ENCODE measurements around the gene UBE2E1.

UBE2E1 gene

DNA sequence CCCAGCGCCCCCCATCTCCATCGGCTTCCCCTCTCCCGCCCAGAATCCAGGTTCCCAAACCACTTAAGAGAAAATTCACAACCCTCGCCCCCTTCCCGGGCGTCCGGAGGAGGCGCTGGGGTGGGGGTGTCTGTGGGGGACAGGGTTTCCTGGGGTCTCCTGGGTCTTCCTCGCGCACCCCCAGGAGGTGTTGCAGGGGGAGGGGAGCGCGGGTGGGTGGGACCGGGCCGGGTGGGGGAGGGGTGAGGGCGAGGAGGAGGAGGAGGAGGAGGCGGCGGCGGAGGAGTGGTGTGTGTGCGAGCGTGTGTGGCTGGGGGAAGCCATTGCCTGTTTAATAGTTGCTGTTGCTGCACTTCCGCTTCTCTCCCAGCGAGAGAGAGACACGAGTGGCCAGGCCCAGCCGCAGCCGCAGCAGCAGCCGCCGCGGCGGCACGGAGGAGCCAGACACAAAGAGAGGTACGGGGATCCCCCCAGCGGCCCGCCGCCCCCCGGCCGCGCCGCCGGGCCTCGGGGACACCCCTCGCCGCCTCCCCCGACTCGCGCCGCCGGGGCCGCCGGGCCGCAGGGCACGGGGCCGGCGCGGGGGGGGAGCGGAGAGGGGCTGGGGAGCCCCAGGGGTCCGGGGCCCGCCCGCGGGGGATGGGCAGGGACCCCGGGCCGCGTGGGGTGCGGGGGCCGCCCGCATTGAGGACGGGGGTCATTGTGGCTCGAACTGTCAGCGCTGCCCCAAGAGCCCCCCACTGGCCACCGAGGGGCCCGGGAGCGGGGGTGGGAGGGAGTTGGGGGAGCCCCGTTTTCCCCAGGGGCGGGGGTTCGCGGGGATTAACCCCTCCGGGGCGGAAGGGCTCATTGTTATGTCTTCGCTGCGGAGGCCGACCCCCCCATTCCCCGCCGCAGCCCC is at the start of gene UBE2E1:
Gene UBE2E1 (plus strand): TSS at position 323 of the 901 bp plus-strand sequence. CDS start 1,315 bp downstream, outside the sequence.
- Mint-ChIP-seq H3K27me3 (peaks cover 18% of the 10 kb centered on the region), H3K9me3 (no peaks in the 10 kb centered on the region), H3K27ac (peak within 1 kb of the TSS; percentile 99), H3K4me1 (peaks cover 44% of the 10 kb centered on the region), H3K4me3 (peak within 1 kb of the TSS; percentile 92 to 97)
- DNase-seq (peak; percentile 69 to 73), ATAC-seq (peak; percentile 77)

DNA sequence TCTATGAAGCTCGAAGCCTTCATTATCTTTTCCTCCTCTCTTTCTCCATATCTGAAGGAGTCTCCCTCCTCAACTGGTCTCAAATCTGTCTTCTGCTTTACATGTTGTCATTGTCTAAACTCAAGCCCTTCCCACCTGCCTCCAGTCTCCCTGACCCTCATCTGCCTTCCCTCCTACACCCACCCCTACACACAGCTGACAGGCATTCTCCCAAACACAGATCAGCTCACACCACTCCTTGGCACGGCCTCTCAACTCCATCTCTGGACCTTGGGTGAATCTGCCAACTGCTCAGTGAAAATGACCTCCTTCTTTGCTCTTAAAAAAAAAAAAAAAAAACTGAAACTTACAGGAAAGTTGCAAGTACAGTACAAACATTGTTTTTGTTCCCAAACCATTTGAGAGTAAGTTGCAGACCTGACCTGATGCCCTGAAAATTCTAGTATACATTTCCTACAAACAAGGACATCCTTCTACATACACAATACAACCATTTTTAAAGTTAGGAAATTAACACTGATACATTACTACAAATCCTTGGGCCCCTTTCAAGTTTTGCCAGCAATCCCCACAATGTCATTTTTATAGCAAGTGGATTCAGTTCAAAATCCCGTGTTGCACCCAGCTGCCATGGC is 49.4 kb upstream of the UBE2E1 start:
- ATAC-seq (no peak), DNase-seq (no peak)
- Mint-ChIP-seq H3K9me3 (no peaks in the 10 kb centered on the region), H3K4me1 (peaks cover 13% of the 10 kb centered on the region), H3K4me3 (no peak overlapping the region), H3K27me3 (peaks cover 6% of the 10 kb centered on the region), H3K27ac (no peak overlapping the region)

DNA sequence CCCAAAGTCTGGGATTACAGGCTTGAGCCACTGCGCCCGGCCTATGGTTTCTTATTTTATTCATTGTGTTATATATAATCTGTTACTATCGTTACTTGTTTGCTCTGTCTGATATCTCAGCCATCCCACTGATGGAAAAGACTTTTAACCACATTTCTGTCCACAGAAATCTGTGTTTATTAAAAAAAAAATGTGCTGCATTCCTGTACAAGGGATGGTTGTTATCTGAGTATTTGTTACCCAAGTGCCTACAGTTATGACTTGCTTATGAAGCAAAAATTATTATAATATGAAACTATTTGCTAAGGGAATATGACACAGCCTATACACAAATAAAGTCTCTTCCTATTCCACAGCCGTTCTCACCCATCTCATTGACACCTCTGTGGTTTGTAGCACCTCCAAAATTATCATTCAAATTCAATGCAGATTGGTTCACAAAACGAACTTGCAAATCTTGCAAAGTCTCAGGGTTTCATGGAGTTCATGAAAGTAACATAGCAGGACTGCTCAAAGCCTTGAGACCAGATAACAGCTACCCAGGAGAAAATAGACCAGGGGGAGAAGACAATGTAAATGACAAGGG is 47.4 kb upstream of the UBE2E1 start:
- Mint-ChIP-seq H3K27ac (no peak overlapping the region), H3K4me3 (no peak overlapping the region), H3K27me3 (peaks cover 5% of the 10 kb centered on the region), H3K4me1 (peaks cover 33% of the 10 kb centered on the region), H3K9me3 (no peaks in the 10 kb centered on the region)
- ATAC-seq (no peak), DNase-seq (no peak)

DNA sequence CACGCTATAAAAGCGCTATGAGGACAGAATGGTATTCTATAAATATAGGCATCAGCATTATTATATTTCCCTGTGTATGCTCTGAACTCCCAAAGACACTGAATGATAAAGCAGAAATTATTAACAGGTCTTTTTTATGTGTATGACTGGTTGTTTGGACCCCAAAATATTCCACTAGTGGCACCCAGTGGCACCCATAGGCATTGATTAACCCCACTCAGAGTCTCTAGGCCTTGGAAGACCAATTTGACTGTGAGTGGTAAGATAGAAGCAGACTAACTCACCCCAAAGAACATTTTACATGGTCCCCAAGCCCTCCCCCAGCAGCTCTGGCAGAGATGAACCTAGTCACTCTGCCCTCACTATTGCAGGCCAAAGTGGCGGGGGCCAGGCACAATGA is 45.4 kb upstream of the UBE2E1 start:
- Mint-ChIP-seq H3K9me3 (no peaks in the 10 kb centered on the region), H3K4me3 (peak overlapping the region in 1 of 2 donors; percentile 48), H3K27me3 (peaks cover 5% of the 10 kb centered on the region), H3K4me1 (peaks cover 33% of the 10 kb centered on the region), H3K27ac (no peak overlapping the region)
- DNase-seq (no peak), ATAC-seq (peak; percentile 29)

DNA sequence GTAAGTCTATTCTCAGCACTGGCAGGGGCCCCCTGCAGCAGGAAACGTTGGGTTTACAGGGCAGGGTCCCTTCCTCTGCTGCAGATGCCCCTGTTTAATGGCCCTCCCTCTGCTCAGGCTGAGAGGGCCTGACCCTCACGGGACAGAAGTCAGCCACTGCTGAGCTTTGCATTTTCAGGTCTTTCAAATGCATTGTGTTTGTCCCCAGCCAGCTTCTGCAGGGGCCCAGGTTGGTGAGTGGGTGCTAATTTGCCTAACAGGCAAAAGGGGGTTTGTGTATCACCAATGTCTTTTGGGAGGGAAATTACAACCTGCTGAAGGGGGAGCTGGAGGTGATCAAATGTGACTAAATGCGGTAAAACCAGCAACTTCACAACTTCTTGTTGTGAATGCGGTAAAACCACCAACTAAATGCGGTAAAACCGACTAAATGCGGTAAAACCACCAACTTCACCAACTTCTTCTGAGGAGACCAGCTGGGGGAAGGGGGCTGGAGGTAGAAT is 44.8 kb upstream of the UBE2E1 start:
- ATAC-seq (peak; percentile 86), DNase-seq (peak; percentile 25 to 61)
- H3K27ac Mint-ChIP-seq, result peak overlapping the region in 1 of 2 donors; percentile 90
- H3K9me3 Mint-ChIP-seq, result no peaks in the 10 kb centered on the region
- H3K4me1 Mint-ChIP-seq, result peaks cover 33% of the 10 kb centered on the region
- peak overlapping the region in 1 of 2 donors; percentile 48 for H3K4me3 Mint-ChIP-seq
- H3K27me3 Mint-ChIP-seq, result peaks cover 5% of the 10 kb centered on the region

DNA sequence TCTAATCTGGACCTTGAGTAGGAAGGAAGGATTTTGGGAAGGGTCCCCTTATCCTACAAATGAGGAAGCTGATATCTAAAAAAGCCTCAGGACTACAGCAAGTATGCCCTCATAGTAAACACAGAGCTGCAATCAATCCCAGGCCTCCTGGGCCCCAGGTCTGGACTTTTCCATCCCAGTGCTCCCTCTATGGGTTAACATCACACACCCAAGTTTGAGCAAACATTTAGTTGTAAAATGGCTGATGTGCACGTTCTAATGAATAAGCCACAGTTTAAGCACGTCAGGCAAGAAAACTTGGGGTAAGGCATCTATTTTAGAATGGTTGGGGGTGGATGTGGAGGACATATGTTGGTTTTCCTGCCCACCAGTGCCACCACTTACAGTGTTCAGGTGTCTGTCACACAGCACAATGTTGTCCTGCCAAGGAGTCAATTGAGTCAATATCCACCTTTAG is 44.3 kb upstream of the UBE2E1 start:
- ATAC-seq, result peak; percentile 63
- H3K27me3 Mint-ChIP-seq, result peaks cover under 1% of the 10 kb centered on the region
- H3K9me3 Mint-ChIP-seq, result no peaks in the 10 kb centered on the region
- peaks cover 33% of the 10 kb centered on the region for H3K4me1 Mint-ChIP-seq
- peak overlapping the region in 1 of 2 donors; percentile 90 for H3K27ac Mint-ChIP-seq
- DNase-seq, result peak; percentile 21
- H3K4me3 Mint-ChIP-seq, result no peak overlapping the region

DNA sequence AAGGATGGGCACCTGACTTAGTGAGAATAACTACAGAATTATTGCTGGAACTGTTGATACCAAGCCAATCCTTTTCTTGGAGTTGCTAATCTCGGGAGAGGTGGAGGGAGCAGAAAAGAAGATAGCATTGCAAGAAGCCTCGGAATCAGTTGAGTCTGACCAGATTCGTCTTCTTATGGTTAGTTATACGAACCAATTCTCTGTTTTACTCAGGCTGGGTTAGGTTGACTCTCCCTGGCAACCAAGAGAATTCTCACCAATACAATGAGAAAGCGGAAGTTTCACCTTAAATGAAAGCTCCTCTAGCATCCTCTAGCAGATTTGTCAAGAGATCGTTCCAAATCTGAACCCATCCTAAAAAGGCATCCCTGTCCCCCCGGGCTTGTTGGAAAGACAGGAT is 43.5 kb upstream of the UBE2E1 start:
- H3K27me3 Mint-ChIP-seq, result no peaks in the 10 kb centered on the region

DNA sequence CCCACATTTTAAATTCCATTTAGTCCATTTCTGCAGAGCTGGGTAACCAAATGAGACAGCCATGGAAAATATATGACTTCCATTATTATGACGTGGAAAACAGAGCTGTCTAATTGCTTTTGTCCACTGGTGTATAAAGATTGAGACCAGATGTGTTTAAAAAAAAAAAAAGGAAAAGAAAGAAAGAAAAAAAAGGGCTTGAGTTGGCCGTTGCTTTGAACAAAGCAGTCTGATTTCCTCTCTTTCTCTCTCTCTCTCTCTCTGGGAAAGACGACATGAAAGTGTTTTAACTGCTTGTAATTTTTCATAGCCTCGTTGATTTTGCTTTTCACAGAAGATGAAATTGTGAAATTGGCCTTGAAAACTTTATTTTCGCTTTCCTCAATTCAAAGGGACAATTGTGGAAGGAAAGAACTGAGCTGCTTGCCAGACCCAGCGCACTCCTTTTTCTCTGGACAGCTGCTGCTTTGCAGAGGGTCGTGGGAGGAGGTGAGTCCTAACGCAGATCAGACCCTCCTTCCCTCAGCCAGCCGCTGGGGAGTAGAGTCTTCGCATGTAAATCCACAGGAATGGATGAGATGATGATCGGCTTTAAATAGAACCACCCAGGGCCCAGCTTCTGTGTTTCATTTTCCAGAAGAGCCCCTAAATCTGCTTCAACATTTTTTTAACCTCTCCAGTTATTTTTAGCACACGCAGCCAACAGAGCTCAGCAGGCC is 42.8 kb upstream of the UBE2E1 start:
- Mint-ChIP-seq H3K27me3 (no peaks in the 10 kb centered on the region), H3K9me3 (no peaks in the 10 kb centered on the region), H3K4me3 (peak overlapping the region in 1 of 2 donors; percentile 35), H3K27ac (no peak overlapping the region), H3K4me1 (peaks cover 33% of the 10 kb centered on the region)
- DNase-seq, result no peak
- ATAC-seq, result no peak

More for the DNA sequence above, 43.5 kb upstream of the UBE2E1 start:
- DNase-seq, result no peak
- H3K9me3 Mint-ChIP-seq, result no peaks in the 10 kb centered on the region
- peak; percentile 58 for ATAC-seq
- H3K4me3 Mint-ChIP-seq, result no peak overlapping the region
- H3K4me1 Mint-ChIP-seq, result peaks cover 33% of the 10 kb centered on the region
- no peak overlapping the region for H3K27ac Mint-ChIP-seq

DNA sequence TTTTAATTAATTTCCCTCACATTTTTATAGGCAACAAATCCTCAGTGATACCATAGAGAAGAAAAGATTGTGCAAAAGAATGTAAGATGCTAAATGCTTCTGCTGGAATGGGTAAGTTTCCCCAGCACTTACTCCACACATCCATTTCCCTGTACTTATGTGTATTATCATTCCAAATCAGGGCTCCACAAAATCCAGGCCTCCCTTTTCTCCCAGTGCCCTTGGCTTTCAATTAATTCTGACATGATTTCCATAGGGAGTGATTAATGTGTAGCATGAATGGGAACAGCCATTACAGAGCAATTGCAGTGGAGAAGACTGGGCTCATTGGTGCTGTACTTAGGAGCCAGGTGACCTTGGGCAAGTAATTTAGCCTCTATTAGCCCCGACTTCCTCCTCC is 41.3 kb upstream of the UBE2E1 start:
- no peak overlapping the region for H3K27ac Mint-ChIP-seq
- H3K27me3 Mint-ChIP-seq, result no peaks in the 10 kb centered on the region
- H3K4me3 Mint-ChIP-seq, result no peak overlapping the region
- ATAC-seq, result no peak
- no peak for DNase-seq
- H3K9me3 Mint-ChIP-seq, result no peaks in the 10 kb centered on the region
- H3K4me1 Mint-ChIP-seq, result peaks cover 33% of the 10 kb centered on the region

DNA sequence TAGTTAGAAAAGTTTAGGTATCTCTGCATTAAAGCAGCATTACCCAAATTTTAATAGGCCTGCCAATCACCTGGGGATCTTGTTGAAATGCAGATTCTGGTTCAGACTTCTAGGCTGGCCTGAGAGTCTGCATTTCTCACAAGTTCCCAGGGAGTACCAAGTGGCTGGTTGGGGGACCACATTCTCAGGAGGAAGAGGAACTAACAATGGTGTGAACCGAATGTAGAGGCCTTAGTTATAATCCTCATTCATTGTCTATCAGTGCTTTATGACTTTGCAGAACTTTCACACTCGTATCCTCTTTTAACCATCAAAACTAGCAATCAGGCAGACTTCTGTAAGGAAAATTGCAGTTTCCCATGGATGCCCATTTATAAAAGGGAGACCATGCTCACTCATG is 38.2 kb upstream of the UBE2E1 start:
- peaks cover 8% of the 10 kb centered on the region for H3K4me1 Mint-ChIP-seq
- H3K4me3 Mint-ChIP-seq, result no peak overlapping the region
- DNase-seq (no peak), ATAC-seq (no peak)
- H3K27me3 Mint-ChIP-seq, result no peaks in the 10 kb centered on the region
- no peak overlapping the region for H3K27ac Mint-ChIP-seq
- H3K9me3 Mint-ChIP-seq, result no peaks in the 10 kb centered on the region

DNA sequence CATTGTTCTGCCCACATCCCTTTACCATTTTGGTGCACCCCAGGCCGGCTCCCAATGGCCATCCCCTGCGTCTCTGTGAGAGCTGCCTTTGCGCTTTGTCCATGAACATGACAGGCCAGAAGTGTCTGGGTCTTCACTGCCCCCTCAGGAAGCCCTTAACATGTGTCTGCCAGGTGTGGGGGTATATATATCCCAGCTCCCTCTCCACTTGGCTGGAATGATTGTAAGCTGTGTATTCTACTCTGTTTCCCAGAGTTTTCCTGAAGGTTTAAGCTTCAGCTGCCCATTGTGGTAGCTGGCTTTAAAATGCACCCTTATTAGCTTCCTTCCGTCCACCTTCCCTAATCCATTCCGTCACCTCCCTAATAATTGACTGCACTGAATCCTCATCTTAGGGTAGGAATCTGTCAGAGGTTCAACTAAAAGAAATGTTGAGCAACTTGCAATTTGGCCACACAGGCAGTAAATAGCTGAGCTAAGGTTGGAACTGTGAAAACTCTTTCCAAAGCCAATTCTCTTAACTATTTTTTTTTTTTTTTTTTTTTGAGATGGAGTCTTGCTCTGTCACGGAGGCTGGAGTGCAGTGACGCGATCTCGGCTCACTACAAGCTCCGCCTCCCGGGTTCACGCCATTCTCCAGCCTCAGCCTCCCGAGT is 30.4 kb upstream of the UBE2E1 start:
- DNase-seq (no peak), ATAC-seq (no peak)
- Mint-ChIP-seq H3K9me3 (no peaks in the 10 kb centered on the region), H3K4me3 (no peak overlapping the region), H3K27me3 (peaks cover 6% of the 10 kb centered on the region), H3K27ac (no peak overlapping the region), H3K4me1 (no peaks in the 10 kb centered on the region)

DNA sequence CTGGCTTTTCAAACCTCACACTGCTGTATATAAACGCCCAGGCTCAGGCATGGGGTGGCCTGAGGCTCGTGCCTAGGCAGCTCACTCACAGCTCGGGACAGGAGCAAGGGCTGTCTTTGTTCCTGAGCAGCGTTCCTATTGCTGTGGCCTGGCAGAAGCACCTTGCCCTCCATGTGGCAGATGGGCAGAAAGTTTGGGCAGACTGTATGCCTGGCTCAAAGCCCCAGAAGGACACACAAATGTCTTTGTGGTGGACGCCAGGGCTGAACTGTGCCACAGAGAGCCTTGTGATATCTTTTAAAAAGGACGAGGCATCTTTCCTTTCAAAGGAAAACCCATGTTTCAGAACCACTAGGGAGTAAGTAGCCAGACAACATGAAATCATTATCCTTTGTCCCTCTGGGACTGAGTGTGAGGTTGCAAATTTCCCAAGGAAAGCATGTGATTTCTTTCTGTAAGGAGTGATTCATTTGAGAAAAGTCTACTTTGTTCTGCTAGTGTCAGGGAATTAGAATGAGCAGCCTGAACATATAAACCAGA is 29.3 kb upstream of the UBE2E1 start:
- H3K4me3 Mint-ChIP-seq, result no peak overlapping the region
- no peaks in the 10 kb centered on the region for H3K4me1 Mint-ChIP-seq
- peaks cover 15% of the 10 kb centered on the region for H3K27me3 Mint-ChIP-seq
- ATAC-seq (no peak), DNase-seq (no peak)
- no peak overlapping the region for H3K27ac Mint-ChIP-seq
- H3K9me3 Mint-ChIP-seq, result no peaks in the 10 kb centered on the region

DNA sequence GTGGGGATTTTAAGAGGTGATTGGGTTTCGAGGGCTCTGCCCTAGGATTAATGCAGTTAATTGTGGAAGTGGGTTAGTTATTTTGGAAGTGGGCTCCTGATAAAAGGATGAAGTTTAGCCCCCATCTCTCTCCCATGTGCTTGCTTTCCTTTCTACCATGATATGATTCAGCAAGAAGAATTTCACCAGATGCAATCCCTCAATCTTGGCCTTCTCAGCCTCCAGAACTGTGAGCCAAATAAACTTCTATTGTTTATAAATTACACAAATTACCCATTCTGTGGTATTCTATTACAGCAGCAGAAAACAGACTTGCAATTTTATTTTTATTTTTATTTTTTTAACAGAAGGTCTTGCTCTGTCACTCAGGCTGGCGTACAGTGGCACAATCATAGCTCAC is 27.3 kb upstream of the UBE2E1 start:
- DNase-seq (no peak), ATAC-seq (no peak)
- H3K27ac Mint-ChIP-seq, result no peak overlapping the region

DNA sequence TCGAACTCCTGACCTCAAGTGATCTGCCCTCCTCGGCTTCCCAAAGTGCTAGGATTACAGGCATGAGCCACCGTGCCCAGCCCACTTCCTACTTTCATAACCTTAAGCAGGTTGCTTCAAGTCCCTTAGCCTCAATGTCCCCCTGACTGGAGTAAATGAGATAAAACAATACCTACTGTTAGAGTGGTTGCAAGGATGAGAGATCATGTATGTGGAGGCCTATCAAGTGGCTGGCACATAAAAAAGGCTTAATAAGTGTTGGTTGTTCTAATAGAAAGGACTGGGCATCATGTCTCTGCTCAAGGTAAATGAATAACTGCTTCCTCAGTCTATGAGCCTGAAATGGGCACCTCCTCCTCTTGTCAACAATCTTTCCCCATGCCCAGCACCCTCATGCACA is 25.9 kb upstream of the UBE2E1 start:
- peaks cover 35% of the 10 kb centered on the region for H3K27me3 Mint-ChIP-seq
- H3K4me3 Mint-ChIP-seq, result no peak overlapping the region
- H3K4me1 Mint-ChIP-seq, result no peaks in the 10 kb centered on the region
- ATAC-seq (no peak), DNase-seq (no peak)
- no peak overlapping the region for H3K27ac Mint-ChIP-seq
- peaks cover 0 to 8% of the 10 kb centered on the region in 2 donors for H3K9me3 Mint-ChIP-seq

More for the DNA sequence above, 27.3 kb upstream of the UBE2E1 start:
- Mint-ChIP-seq H3K9me3 (peaks cover 0 to 8% of the 10 kb centered on the region in 2 donors), H3K27me3 (peaks cover 27% of the 10 kb centered on the region), H3K4me3 (no peak overlapping the region), H3K4me1 (no peaks in the 10 kb centered on the region)
